Measurements from ENCODE around the gene PRSS57. TPM values are rescaled to one million over a fixed set of nuclear protein-coding genes. Genes with fewer than 3 reads are reported as not detected.

Gene PRSS57
- total RNA-seq, 2 donors from 2014 or later, result 1.7 TPM; not detected in 1

DNA sequence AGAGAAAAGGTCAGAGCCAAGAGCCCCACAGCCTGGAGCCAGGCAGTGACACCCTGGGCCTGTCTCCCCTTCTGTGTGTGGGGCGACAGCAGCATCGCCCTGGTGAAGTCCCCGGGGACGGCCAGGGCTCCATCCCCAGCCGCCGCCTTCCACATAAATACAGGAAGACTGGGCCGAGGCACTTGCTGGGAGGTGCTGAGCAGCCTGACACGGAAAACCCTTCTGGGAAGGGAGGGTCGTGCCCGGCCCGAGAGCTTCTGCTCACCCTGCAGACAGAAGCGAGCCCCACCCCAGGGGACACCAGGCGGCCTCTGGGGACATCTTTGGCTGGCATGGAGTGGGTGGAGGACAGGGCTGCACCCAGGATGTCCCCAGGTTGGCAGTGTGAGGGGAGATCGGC is 50.5 kb downstream of the PRSS57 start:
- Histone ChIP-seq H3K9me3 (no peaks in the 10 kb centered on the region), H3K4me1 (replicated peaks) (no peaks in the 10 kb centered on the region), H3K36me3 (no peaks in the 10 kb centered on the region), H3K27ac (no peak overlapping the region), H3K27me3 (replicated peaks; ENCODE audit: insufficient read depth) (no peaks in the 10 kb centered on the region), H3K4me3 (no peak overlapping the region)
- intact Hi-C loops (cut with DNase I), result no loop called here
- no peak for DNase-seq (ENCODE audit: low spot score)
- 86% methylated on average over 13 of the region's 14 CpGs for WGBS
- TF ChIP-seq, protein P1, sequence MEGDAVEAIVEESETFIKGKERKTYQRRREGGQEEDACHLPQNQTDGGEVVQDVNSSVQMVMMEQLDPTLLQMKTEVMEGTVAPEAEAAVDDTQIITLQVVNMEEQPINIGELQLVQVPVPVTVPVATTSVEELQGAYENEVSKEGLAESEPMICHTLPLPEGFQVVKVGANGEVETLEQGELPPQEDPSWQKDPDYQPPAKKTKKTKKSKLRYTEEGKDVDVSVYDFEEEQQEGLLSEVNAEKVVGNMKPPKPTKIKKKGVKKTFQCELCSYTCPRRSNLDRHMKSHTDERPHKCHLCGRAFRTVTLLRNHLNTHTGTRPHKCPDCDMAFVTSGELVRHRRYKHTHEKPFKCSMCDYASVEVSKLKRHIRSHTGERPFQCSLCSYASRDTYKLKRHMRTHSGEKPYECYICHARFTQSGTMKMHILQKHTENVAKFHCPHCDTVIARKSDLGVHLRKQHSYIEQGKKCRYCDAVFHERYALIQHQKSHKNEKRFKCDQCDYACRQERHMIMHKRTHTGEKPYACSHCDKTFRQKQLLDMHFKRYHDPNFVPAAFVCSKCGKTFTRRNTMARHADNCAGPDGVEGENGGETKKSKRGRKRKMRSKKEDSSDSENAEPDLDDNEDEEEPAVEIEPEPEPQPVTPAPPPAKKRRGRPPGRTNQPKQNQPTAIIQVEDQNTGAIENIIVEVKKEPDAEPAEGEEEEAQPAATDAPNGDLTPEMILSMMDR (IDR thresholded peaks at IDR 0.05), result no peak
- no peak for TF ChIP-seq POLR2AphosphoS5 (IDR thresholded peaks at IDR 0.05)
- TF ChIP-seq POLR2A (IDR thresholded peaks at IDR 0.05), result no peak

- 78% methylated on average over 28 of the region's 28 CpGs for WGBS
- no peaks in the 10 kb centered on the region for H3K27me3 ChIP-seq (replicated peaks; ENCODE audit: insufficient read depth)
- intact Hi-C loops (cut with DNase I), result no loop called here
- H3K27ac ChIP-seq, result no peak overlapping the region
- no peak overlapping the region for H3K4me3 ChIP-seq
- H3K9me3 ChIP-seq, result no peaks in the 10 kb centered on the region
- DNase-seq (ENCODE audit: low spot score), result no peak
- no peak for TF ChIP-seq POLR2AphosphoS5 (IDR thresholded peaks at IDR 0.05)
- no peaks in the 10 kb centered on the region for H3K4me1 ChIP-seq (replicated peaks)
- H3K36me3 ChIP-seq, result no peaks in the 10 kb centered on the region
These were observed 50.9 kb downstream of the PRSS57 start for GRCh38 chr19:644363-644762.

DNA sequence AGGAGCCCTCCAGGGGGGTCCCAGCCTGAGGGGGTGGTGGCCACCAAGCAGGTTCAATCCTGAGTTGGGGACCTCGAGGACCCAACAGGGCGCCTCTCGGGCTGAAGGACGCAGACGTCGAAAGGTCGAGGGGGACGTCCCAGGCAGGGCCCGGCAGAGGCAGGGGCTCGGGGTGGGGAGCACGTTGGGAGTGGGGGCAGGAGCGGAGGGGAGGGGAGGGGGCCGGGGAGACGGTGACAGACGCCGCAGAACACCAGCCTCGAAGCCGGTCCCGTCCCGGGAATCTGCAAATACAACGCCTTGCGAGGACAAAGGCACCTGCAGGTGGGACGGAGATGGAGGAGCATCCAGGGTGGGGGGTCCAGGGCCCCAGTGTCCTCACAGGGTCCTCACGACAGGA is 51.5 kb downstream of the PRSS57 start:
- no peaks in the 10 kb centered on the region for H3K4me1 ChIP-seq (replicated peaks)
- intact Hi-C loops (cut with DNase I), result no loop called here
- 87% methylated on average over 24 of the region's 24 CpGs for WGBS
- no peaks in the 10 kb centered on the region for H3K36me3 ChIP-seq
- TF ChIP-seq POLR2AphosphoS5 (IDR thresholded peaks at IDR 0.05) (no peak), POLR2A (IDR thresholded peaks at IDR 0.05) (no peak)
- TF ChIP-seq, protein P1 (IDR thresholded peaks at IDR 0.05), result no peak
- H3K27ac ChIP-seq, result no peak overlapping the region
- no peaks in the 10 kb centered on the region for H3K9me3 ChIP-seq
- H3K27me3 ChIP-seq (replicated peaks; ENCODE audit: insufficient read depth), result no peaks in the 10 kb centered on the region
- DNase-seq (ENCODE audit: low spot score), result no peak
- H3K4me3 ChIP-seq, result no peak overlapping the region

DNA sequence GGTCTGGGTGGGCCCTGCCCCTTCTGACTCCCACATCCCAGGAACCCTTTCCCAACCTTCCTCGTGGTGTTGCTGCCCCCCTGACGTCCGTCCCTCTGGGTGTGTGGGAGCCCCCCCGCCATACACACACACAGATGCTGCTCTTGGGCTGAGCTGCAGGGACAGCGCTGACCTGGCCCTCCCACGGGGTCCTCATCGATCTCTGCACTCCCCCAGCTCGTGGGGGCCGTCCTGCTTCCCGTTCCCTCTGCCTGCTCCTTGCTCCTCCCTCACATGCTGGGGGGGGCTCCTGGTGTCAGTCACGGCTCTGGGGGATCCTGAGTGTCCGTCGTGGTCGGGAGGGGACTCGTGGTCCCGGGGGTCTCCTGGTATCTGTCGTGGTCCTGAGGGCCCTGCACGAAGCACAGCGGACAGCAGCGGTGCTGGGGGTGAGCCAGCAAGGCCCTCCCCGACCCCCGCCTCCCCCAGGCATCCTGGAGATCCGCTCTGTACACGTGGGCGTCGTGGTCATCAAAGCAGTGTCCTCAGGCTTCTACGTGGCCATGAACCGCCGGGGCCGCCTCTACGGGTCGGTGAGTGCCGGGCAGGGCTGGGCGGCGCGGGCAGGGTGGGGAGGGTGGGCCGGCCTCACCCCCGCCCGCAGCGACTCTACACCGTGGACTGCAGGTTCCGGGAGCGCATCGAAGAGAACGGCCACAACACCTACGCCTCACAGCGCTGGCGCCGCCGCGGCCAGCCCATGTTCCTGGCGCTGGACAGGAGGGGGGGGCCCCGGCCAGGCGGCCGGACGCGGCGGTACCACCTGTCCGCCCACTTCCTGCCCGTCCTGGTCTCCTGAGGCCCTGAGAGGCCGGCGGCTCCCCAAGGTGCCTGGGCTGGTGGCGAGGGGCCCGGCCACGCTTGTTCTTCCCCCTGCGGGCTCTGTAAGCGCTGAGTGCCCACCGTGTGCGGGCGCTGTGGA is 52.2 kb downstream of the PRSS57 start:
- Histone ChIP-seq H3K36me3 (no peaks in the 10 kb centered on the region), H3K27me3 (replicated peaks; ENCODE audit: insufficient read depth) (no peaks in the 10 kb centered on the region), H3K27ac (no peak overlapping the region), H3K4me3 (no peak overlapping the region), H3K9me3 (no peaks in the 10 kb centered on the region), H3K4me1 (replicated peaks) (no peaks in the 10 kb centered on the region)
- DNase-seq (ENCODE audit: low spot score), result no peak
- TF ChIP-seq POLR2AphosphoS5 (IDR thresholded peaks at IDR 0.05) (no peak), POLR2A (IDR thresholded peaks at IDR 0.05) (no peak)
- TF ChIP-seq, protein P1 (IDR thresholded peaks at IDR 0.05), result no peak
- intact Hi-C loops (cut with DNase I), result no loop called here
- WGBS, result 77% methylated on average over 61 of the region's 70 CpGs

DNA sequence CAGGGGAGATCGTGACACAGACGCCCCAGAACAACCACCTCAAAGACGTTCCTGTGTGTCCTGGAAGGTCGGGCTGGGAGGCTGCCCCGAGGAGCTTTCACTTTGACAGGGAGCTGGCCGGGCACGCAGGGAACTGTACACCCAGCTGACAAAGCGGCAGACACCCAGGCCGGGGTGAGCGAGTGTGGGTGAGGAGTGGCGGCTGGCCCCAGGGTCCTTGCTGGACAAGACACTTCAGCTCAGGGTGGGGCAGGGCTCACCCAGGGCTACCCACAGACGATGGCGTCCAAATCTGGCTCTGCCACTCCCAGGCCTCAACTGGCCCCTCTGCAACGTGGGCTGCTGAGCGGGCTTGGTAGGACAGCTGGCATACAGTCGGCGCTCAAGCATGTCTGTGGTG is 53.5 kb downstream of the PRSS57 start:
- no peak for DNase-seq (ENCODE audit: low spot score)
- 73% methylated on average over 17 of the region's 17 CpGs for WGBS
- H3K27me3 ChIP-seq (replicated peaks; ENCODE audit: insufficient read depth), result no peaks in the 10 kb centered on the region
- no peaks in the 10 kb centered on the region for H3K36me3 ChIP-seq
- H3K4me3 ChIP-seq, result no peak overlapping the region
- peak overlapping the region in 1 of 2 donors; percentile 14 for H3K27ac ChIP-seq
- TF ChIP-seq, protein P1 (IDR thresholded peaks at IDR 0.05), result no peak
- TF ChIP-seq POLR2AphosphoS5 (IDR thresholded peaks at IDR 0.05) (no peak), POLR2A (IDR thresholded peaks at IDR 0.05) (no peak)
- no peaks in the 10 kb centered on the region for H3K4me1 ChIP-seq (replicated peaks)
- no peaks in the 10 kb centered on the region for H3K9me3 ChIP-seq
- intact Hi-C loops (cut with DNase I), result no loop called here
